HG02610 (cell line): ENCODE data around the gene SEC14L6.

ENCODE experiments used
- ATAC-seq: cut with Tn5 transposase; IDR thresholded peaks from one replicate; pipeline ENCODE4 v1.9.1; 2021; ENCODE audit warnings: mild to moderate bottlenecking, moderate library complexity; ENCODE audit not compliant: unreplicated experiment

The SEC14L6 gene

DNA sequence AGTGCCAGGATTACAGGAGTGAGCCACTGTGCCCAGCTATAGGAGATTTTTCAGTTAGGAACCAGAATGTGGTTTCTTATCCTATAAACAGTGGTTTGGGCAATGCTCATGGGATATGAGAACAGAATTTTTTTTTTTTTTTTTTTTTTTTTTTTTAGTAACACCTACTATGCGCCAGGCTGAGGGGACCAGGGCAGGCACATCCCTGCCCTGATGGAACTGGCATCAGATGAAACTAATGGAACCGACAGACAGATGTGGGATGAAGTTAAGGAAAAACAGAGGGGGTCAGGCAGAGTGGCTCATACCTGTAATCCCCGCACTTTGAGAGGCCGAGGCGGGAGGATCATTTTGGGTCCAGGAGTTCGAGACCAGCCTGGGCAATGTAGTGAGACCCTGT is 45.9 kb downstream of the SEC14L6 start:
- ATAC-seq: no peak

DNA sequence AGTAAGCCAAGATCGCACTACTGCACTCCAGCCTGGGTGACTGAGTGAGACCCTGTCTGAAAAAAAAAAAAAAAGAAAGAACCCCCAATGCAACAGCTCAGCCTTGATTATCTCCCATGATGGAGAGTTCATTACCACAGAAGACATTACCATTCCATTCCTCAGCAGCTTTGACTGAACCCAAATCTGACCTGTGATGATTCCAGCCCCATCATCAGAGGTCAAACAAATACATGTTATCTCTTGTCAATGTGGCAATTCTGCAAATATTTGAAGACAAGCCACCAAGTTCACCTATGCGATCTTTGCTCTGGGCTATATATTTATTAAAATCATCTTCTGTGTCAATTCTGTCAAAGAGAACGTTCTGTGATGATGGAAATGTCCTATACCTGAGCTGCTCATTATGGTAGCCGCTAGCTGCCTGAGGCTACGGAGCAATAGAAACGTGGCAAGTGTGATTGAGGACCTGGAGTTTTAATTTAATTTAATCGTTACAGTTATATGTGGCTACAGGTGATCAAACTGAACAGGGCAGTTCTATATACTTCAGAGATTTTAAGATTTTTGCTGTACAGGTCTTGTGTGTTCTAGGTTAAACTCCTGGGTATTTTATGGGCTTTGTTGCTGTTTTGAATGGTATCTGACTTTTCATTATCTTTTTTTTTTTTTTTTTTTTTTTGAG is 48.9 kb downstream of the SEC14L6 start:
- no peak for ATAC-seq

DNA sequence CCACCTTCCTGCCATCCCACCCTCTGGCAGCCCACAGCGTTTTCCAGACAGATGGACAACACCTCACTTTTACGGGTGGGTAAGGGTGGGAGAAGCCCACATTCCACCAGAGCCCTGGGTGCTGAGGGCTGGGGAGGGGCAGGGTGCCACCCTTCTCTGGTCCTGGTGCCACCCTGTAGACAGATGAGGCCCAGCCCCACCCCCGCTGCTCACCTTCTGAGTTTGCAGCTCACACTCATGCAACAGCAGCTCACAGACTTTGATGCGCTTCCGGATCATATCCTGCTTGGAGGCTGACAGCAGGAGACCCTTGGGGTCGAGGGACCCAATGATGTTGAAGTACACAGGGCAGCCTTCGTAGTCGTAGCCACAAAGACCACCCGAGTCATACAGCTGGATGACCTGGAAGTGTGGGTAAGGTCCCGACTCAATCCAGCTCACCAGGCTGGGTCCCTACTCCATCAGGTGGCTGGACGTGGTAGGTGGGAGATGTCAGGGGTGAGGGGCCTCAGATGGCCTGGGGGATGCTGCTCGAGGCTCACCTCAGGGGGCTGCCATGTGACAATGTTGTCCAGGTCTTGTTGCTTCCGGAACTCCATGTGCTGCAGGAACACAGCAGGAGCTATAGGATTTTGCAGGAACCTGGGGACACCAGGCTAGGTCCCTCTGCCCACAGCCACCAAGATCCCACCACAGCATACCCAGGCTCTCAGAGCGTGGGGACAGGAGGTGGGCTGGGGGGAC is 51.3 kb downstream of the SEC14L6 start:
- no peak for ATAC-seq

DNA sequence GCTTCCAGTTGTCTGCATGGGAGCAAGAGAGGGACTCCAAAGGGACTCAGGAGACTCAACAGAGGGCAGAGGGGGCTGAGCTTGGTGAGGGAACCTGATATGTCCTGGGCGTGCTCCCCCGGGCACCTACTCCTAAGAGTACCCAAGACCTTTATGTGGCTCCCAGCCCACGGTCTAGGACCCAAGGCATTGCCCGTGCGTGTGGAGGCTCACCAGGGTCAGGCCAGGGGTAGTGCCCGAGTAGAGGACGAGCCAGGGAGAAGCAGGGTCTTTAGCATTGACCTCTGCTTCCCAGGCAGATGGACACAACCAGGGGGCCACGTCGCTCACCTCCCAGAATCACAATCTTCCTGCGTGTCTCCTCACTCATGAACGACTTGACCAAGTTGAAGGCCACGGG is 54.4 kb downstream of the SEC14L6 start:
- ATAC-seq: no peak

DNA sequence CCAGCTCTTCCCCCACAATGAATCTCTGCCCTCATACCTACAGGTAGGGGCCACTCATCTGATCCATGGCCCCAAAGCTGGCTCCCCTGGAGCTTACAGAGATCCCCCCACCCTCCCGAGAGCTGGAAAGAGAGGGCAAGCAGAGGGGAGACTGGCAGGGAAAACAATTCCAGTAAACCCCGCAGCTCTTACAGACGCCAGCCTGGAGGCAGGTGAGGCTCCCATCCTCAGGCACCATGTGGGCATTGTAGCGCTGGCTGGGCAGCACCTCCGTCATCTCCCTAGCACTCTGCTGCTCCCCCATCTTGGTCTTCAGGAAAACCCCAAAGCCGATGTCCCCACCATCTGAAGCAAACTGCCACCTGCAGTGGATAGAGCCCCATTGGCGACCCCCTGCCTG is 55.2 kb downstream of the SEC14L6 start:
- no peak for ATAC-seq

DNA sequence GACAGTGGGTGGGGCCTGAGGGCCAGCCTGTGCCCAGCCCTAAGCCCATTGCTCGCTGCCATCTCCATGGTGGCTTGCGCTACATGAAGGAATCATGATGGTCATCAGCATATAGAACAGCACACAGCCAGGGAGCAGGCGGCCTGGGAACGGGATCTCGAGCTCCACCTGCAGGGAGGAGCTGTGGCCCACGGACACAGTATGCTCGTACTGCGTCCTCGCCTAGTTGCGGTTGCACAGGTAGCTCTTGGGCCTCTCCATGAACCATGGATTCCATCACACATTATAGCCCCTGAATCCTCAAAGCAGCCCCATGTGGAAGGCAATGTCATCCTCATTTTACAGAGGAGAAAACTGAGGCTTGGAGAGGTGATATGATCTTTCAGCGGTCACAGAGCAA is 56.1 kb downstream of the SEC14L6 start:
- no peak for ATAC-seq

DNA sequence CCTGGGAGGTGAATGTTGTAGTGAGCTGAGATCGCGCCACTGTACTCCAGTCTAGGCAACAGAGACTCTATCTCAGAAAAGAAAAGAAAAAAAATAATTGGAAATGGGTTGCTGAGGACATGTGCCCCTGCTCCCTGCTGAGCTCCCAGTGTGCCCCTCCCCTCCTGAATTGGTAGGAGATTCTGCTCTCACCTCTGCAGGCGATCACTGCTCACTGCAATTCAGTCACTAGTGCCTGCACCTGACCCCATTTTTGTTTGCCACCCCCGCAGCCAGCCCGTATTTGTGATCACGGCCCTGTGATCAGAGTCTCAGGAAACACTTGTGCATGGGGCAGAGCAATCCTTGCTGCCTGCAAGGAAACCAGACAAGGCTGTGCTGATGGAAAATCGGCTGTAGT is 58.4 kb downstream of the SEC14L6 start:
- no peak for ATAC-seq

DNA sequence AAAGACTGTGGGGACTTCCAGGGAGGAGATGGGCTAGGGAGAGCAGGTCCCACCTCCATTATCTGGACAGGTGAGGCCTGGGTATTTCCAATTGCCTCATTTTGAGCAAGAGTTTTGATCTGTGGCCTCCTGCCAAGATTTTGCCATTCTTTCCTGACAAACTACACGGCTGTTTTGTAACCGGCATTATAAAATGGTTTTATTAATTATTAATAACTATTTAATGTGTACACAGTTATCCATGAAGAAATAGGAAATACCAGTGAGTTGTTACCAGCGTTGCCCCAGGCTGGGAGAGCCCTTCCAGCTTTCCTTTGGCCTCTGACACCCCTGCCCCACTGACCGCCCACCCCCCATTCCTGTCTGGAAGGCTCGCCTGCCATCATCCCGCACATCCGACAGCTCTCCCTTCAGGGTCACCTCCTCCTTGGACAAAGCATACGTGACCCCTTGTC is 59.9 kb downstream of the SEC14L6 start:
- ATAC-seq: no peak

DNA sequence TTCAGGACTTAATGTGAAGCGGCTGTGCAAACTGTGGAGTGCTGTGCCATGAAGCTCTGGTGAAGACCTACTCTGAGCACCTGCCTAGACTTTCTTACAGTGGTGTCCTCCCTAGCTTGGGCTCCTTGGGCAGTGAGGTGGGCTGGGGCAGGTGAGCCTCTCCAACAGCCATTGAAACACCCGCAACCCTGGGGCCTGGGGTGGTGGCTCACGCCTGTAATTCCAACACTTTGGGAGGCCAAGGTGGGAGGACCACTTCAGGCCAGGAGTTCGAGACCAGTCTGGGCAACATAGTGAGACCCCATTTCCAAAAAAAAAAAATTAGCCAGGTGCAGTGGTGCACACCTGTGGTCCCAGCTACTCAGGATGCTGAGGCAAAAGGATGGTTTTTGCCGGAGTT is 60.4 kb downstream of the SEC14L6 start:
- no peak for ATAC-seq

DNA sequence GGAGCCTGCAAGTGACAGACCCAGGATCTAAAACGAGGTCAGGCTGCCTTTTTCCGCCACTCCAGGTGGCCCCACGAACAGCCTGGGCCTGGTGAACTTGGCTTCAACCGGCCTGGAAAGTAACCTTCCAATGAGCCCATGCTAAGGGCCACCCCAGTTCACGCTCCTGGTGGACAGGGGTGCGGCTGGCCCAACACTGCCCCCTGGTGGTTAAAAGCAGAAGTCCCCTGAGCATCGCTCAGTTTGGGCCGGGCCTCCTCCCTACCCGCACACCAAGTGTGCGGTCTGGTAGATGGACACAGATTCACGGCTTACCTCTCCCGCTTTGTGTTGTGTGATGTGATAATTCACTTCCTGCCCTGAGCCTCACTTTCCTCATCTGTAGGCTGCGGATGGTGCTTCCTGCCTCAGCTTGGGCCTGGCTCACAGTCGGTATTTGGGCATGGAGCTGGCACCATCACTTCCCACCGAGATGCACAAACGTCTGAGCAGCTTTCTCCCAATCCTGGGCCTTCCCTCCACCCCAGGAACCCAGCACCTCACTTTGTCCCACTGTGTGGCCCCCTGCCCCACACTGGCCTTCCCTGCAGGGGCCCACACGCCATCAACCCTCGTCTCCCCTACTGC is 61.1 kb downstream of the SEC14L6 start:
- no peak for ATAC-seq

DNA sequence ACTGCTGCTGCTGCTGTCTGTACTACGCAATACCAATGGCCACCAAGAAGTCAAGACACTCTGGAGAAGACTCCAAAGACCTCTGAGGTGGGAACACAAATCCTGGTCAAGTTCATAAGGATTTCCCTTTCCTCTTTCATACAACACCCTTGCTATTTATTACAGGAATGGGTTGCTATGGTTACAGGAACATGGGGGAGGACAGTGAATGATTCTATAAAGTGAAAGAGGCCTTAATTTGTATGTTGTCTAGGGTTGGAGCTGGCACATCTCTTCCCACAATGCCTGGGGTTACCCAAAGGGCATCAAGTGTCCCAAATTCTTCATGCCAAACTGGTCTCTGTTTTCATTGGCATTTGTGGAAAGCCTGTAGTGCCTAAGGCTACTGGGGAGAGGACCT is 63.4 kb downstream of the SEC14L6 start:
- no peak for ATAC-seq

DNA sequence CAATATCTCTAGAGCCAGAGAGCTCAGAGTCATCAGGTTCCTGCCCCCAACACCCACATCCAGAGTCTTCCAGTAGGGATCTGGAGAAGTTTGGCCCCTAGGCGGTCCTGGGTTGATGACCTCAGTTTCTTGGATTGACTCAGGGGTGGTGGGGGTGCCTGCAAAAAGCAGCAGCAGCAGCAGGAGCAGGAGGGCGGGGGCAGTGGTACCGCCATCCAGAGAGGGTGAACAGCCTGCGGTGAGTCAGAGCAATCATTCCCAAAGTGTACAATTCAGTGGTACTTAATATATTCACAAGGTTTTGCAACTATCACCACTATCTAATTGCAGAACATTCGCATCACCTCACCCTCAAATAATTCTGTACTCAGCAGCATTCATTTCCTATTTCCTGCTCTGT is 64.8 kb downstream of the SEC14L6 start:
- no peak for ATAC-seq

DNA sequence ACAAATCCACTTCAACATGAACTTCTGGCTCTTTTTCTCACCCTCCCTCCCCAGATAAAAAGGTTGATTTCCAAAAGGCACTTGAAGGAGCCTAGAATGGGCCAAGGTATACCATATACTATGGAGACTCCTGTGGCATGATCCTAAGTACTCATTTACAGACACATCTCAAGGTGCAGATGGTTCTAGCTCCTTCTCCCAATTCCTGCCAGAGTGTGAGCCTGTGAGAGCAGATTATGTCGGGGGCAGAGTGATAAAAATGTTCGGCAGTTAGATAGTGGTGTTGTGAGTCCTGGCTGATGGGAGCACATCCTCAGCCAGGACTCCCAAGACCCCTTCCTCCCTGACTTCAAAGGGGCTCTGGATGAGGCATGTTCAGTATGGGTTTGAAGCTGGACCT is 66.6 kb downstream of the SEC14L6 start:
- ATAC-seq: no peak

DNA sequence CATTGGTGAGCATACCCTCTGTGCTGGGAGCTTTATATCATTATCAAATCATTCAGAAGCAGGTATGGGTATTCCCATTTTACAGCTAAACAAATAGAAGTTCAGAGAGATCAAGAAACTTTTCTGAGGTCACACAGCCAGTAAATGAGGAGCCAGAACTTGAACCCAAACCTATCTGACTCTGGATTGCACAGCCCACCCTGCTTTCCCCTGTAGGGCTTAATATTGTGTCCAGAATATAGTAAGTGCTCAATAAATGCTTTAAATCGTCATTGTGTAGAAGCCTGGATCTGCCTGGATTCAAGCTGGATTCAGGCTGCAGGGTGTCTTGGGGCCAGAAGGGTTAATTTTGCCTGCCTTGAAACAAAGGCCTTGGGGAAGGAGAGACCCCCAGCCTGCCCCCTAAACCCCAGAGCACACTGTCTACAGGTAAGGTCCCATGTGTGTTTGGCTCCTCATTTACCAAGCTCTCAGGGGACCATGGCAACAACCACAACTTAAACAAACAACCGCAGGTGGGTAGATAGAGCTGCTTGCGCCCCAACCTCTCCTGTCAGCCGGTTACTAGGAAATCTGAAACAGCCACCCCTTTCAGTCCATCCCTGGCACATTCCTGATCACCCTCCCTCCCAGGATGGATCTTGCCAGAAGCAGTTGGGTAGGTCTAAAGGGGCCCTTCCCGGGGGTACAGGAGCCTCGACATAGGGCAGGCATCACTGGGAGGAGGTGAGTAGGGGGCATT is 71.7 kb downstream of the SEC14L6 start:
- no peak for ATAC-seq

DNA sequence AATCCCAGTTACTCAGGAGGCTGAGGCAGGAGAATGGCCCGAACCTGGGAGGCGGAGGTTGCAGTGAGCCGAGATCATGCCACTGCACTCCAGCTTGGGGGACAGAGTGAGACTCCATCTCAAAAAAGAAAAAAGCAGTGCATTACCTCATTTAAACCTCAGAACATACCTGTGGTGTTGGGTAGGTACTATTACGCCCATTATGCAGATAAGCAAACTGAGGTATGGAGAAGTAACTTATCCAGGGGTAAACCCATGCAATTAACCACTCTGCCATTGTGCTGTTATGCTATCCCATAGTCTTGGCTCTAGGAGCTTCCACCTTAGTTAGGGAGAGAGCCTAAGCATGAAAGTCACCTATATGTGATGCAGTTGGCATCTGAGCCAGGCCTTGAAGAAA is 72.4 kb downstream of the SEC14L6 start:
- ATAC-seq: no peak

DNA sequence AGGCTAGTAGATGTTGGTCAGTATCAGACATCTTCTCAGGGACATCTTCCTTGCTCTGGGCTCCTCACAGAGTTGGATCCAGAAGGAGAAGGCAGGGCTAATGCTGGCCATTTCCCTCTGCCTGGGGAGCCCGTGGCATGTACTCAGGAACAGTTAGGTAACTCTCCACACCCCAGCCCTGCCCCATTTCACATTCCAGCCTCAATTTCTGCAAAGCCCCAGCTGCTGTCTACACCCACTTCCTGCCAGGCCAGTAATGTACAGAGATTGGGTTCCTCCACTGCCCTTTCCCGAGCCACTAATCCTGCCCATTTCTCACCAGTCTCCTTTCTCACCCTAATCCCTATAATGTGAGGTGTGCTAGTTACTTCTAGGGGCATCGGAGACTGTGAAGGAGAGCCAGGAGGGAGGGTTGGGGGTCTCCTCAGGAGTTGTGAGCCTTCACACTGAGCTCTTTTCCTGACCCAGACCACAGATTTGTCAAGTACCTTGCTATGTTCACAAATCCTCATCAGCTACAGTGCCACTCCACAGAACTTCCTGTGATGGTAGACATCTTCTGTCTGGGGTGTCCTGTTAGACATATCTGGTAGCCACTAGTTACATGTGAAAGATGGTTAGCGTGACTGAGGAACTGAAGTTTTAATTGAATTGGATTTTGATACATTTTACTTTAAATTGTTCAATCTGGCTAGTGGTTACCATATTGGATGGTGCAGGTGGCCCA is 73.4 kb downstream of the SEC14L6 start:
- no peak for ATAC-seq
